ENCODE measurements around the gene FRMD4B. TPM values are rescaled to one million over a fixed set of nuclear protein-coding genes. Genes with fewer than 3 reads are reported as not detected.

FRMD4B gene
- total and polyA plus RNA-seq, 10 of the 15 experiments (the other 5 are each of a cell fraction or from before 2014, with no cell fraction given) = 3.9 to 11.4 (median 8.0) TPM

DNA sequence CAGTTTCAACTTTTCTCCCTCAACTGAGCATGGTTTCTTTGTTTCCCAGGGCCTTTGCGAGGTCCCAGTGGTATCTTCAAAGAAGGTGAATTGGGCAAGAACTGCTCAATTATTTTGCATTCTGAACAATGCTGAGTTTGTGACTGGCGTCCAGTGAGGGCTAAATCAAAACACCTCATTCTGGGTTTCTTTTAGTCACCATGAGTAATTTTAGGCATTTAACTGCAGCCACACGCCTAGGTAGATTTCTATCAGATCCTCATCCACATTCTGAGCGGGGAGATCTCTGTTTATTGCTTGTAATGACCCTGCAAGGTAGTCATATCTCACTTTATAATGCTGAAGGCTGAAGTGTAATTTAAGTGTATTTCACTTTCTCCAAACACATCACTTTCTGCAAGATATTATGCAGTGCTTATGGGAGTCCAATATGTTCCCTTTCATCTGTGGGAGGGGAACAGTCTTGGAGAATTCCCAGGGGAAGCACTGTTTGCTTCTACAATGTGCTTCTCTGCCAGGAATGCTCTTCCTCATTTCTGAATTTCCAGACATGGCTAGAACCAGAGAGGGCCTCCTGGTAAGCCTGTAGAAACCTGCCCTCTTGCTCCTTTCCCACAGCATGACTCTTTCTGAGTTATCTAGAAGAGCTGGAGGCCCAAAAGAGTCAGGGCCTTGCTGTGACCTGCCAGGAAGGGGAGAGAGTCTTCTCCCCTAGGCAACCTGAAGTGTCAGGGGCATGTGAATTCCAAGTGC, 91.7 kb downstream of the FRMD4B start (continued):
- TF ChIP-seq, protein P1, sequence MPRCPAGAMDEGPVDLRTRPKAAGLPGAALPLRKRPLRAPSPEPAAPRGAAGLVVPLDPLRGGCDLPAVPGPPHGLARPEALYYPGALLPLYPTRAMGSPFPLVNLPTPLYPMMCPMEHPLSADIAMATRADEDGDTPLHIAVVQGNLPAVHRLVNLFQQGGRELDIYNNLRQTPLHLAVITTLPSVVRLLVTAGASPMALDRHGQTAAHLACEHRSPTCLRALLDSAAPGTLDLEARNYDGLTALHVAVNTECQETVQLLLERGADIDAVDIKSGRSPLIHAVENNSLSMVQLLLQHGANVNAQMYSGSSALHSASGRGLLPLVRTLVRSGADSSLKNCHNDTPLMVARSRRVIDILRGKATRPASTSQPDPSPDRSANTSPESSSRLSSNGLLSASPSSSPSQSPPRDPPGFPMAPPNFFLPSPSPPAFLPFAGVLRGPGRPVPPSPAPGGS (IDR thresholded peaks at IDR 0.05; ENCODE audit: borderline replicate concordance, insufficient read depth, low read depth, low read length, poor library complexity, severe bottlenecking) = peak; percentile 66

DNA sequence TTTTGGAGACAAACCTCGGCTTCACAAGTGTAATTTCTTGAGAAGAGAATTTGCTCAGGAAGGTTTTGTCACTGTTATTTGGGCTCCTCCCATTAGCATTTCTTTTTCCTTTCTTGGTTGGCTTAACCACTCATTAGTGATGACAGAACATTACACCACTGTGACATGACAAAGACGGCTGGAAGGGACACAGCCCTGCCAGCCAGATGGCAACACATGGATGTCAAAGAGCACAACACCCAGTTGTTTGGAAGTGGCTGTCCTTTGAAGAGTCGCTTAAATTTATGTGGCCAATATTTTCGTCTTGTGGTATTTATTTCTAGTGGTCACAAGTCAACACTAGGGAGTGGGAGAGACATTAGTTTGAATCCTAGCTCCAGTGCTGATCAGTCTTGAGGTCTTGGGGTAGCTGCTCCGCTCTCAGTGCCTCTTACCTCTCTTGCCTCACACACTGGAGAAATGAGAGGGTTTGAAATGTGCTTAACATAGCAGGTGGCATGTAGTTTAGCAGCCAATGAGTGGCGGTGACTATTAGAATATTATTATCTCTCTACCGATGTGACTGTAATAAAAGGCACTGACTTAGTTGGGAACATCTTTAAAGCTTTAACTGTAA, 92.8 kb downstream of the FRMD4B start:
- CTCF ChIA-PET = interaction anchor here (0.6 to 1.2 kb wide), 2 partner anchors 130 to 133 kb away, joined by 3 read pairs; no protein-coding TSS in a partner anchor
- Histone ChIP-seq H3K79me2 (ENCODE audit: control insufficient read depth, insufficient read depth, low read length) (no peaks in the 10 kb centered on the region), H3K27me3 (replicated peaks in 1 of 2; ENCODE audit: control insufficient read depth in 2 of 2, insufficient read depth in 2 of 2, low read length in 1 of 2) (no peaks in the 10 kb centered on the region), H2AFZ (ENCODE audit: control insufficient read depth, low read depth, low read length) (no peak overlapping the region), H3K9ac (ENCODE audit: control insufficient read depth, insufficient read depth, low read length) (no peak overlapping the region), H3K27ac (ENCODE audit: control insufficient read depth, insufficient read depth) (no peak overlapping the region), H3K4me1 (ENCODE audit: control insufficient read depth, insufficient read depth, low read length) (peaks cover 14% of the 10 kb centered on the region), H3K36me3 (ENCODE audit: control insufficient read depth in 2 of 2, insufficient read depth in 2 of 2, low read length in 1 of 2) (no peaks in the 10 kb centered on the region), H4K20me1 (ENCODE audit: control insufficient read depth, insufficient read depth) (no peaks in the 10 kb centered on the region), H3K4me3 (no peak overlapping the region), H3K4me2 (ENCODE audit: control insufficient read depth, insufficient read depth) (no peak overlapping the region), H3K9me3 (replicated peaks; ENCODE audit: control insufficient read depth, insufficient read depth, low read length) (no peaks in the 10 kb centered on the region)
- FAIRE-seq (no peak), ATAC-seq (no peak), DNase-seq (ENCODE audit: low read depth, low spot score) (no peak)
- 52% methylated on average over 7 of the region's 7 CpGs for WGBS (ENCODE audit: insufficient coverage, insufficient replicate concordance, low lambda C conversion rate, missing lambda C conversion rate)
- RAD21 ChIA-PET (ENCODE audit: unreplicated experiment) = interaction anchor here (1.9 to 2.8 kb wide), 2 partner anchors 93 to 131 kb away, joined by 5 to 10 read pairs; no protein-coding TSS in a partner anchor
- in situ Hi-C loops (cut with MboI) = no loop called here
- intact Hi-C loops (cut with micrococcal nuclease; ENCODE audit: unreplicated experiment) = no loop called here
- SMC1A ChIA-PET (ENCODE audit: uncharacterized antibody, unreplicated experiment) = interaction anchor here (1.2 to 3.6 kb wide), 2 partner anchors 13 to 132 kb away, joined by 8 to 21 read pairs; no protein-coding TSS in a partner anchor
- BruUV-seq (replicated peaks) = no TSS peak
- POLR2A ChIA-PET = no interaction called here
- TF ChIP-seq CREB1 (IDR thresholded peaks at IDR 0.05; ENCODE audit: low read depth) = no peak
- TF ChIP-seq STAT1 (conservative IDR thresholded peaks at IDR 0.05) = no peak
- TF ChIP-seq MYC (IDR thresholded peaks at IDR 0.05; ENCODE audit: insufficient read depth, insufficient read length, insufficient replicate concordance, low read length, severe bottlenecking) = no peak
- TF ChIP-seq TBL1XR1 (IDR thresholded peaks at IDR 0.05; ENCODE audit: low read depth, low read length) = no peak
- TF ChIP-seq BHLHE40 (IDR thresholded peaks at IDR 0.05; ENCODE audit: borderline replicate concordance in 1 of 2, low read depth in 2 of 2, low read length in 1 of 2) = no peak
- TF ChIP-seq RELA (IDR thresholded peaks at IDR 0.05; ENCODE audit: borderline replicate concordance, partially characterized antibody) = no peak
- TF ChIP-seq, protein P2, sequence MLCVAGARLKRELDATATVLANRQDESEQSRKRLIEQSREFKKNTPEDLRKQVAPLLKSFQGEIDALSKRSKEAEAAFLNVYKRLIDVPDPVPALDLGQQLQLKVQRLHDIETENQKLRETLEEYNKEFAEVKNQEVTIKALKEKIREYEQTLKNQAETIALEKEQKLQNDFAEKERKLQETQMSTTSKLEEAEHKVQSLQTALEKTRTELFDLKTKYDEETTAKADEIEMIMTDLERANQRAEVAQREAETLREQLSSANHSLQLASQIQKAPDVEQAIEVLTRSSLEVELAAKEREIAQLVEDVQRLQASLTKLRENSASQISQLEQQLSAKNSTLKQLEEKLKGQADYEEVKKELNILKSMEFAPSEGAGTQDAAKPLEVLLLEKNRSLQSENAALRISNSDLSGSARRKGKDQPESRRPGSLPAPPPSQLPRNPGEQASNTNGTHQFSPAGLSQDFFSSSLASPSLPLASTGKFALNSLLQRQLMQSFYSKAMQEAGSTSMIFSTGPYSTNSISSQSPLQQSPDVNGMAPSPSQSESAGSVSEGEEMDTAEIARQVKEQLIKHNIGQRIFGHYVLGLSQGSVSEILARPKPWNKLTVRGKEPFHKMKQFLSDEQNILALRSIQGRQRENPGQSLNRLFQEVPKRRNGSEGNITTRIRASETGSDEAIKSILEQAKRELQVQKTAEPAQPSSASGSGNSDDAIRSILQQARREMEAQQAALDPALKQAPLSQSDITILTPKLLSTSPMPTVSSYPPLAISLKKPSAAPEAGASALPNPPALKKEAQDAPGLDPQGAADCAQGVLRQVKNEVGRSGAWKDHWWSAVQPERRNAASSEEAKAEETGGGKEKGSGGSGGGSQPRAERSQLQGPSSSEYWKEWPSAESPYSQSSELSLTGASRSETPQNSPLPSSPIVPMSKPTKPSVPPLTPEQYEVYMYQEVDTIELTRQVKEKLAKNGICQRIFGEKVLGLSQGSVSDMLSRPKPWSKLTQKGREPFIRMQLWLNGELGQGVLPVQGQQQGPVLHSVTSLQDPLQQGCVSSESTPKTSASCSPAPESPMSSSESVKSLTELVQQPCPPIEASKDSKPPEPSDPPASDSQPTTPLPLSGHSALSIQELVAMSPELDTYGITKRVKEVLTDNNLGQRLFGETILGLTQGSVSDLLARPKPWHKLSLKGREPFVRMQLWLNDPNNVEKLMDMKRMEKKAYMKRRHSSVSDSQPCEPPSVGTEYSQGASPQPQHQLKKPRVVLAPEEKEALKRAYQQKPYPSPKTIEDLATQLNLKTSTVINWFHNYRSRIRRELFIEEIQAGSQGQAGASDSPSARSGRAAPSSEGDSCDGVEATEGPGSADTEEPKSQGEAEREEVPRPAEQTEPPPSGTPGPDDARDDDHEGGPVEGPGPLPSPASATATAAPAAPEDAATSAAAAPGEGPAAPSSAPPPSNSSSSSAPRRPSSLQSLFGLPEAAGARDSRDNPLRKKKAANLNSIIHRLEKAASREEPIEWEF (IDR thresholded peaks at IDR 0.05; ENCODE audit: insufficient replicate concordance, low read depth, low read length) = no peak
- no peak for TF ChIP-seq DPF2 (IDR thresholded peaks at IDR 0.05)
- TF ChIP-seq TCF7 (IDR thresholded peaks at IDR 0.05; ENCODE audit: borderline replicate concordance) = no peak
- no peak for TF ChIP-seq EP300 (IDR thresholded peaks at IDR 0.05; ENCODE audit: borderline replicate concordance in 1 of 2, control insufficient read depth in 1 of 2, low read depth in 2 of 2, low read length in 2 of 2)
- TF ChIP-seq ZZZ3 (IDR thresholded peaks at IDR 0.05; ENCODE audit: control insufficient read depth, insufficient read length, low read depth) = no peak
